Stomach (tissue), 9 donors: ENCODE results near the gene CDK15. TPM values are rescaled to one million over a fixed set of nuclear protein-coding genes. Genes with fewer than 3 reads are reported as not detected.

ENCODE experiments used
- DNase-seq, 2 donors: peaks; one replicate each; pipeline versions ENCODE4 v3.0.0 to v3.0.0-alpha.2; 2013 to 2019
- H3K27ac ChIP-seq, 5 donors: fragments of 200-600 bp in 4 of 5; sonication (generic) in 4 of 5; one replicate each; pipeline ENCODE4 v1.5.1; 2013 to 2019; ENCODE audit warnings: mild to moderate bottlenecking in 1 of 5, moderate library complexity in 1 of 5
- H3K27me3 ChIP-seq, 3 donors: fragments of 200-600 bp; sonication (generic); one replicate each; pipeline ENCODE4 v1.5.1; 2017 to 2019; ENCODE audit warnings: mixed run types in 1 of 3
- H3K36me3 ChIP-seq, 4 donors: fragments of 200-600 bp; sonication (generic); 1 replicate in 3 of 4; 2 replicates in 1 of 4; pipeline ENCODE4 v1.5.1; 2016 to 2019
- H3K4me1 ChIP-seq, 4 donors: fragments of 200-600 bp; sonication (generic); one replicate each; pipeline ENCODE4 v1.5.1; 2016 to 2019
- H3K4me3 ChIP-seq, 4 donors: fragments of 200-600 bp; sonication (generic) in 3 of 4; one replicate each; pipeline ENCODE4 v1.5.1; 2016 to 2019; ENCODE audit warnings: mild to moderate bottlenecking in 1 of 4
- H3K9me3 ChIP-seq, 4 donors: fragments of 200-600 bp; sonication (generic); one replicate each; pipeline ENCODE4 v1.5.1; 2016 to 2019
- EP300 ChIP-seq: sonication (generic); formaldehyde crosslinking; IDR thresholded peaks from one replicate; pipeline ENCODE4 v1.6.1; 2017; ENCODE audit warnings: antibody characterized with exemption
- POLR2A ChIP-seq, 4 donors: fragments of 450-650 bp; IDR thresholded peaks; one replicate each; pipeline ENCODE4 v1.6.1; 2016; ENCODE audit warnings: antibody characterized with exemption in 4 of 4, control low read depth in 2 of 4, mild to moderate bottlenecking in 1 of 4, moderate library complexity in 1 of 4
- POLR2AphosphoS5 ChIP-seq, 3 donors: sonication (generic); formaldehyde crosslinking; IDR thresholded peaks; one replicate each; pipeline ENCODE4 v1.6.1; 2016; ENCODE audit warnings: antibody characterized with exemption in 3 of 3
- WGBS, 5 donors: extraction: QIAGEN DNeasy Blood & Tissue Kit in 3 of 5; methylation state at CpG; one replicate each; pipeline versions ENCODE4 v1.1.5 to v1.1.7; 2013 to 2018; 5-methylcytosine and 5-hydroxymethylcytosine counted together
- intact Hi-C: fragments of 100-400 bp; cut with DNase I; formaldehyde crosslinking; loops from one replicate; pipeline ENCODE4 v1.15.1; 2023; ENCODE audit warnings: low total_unique reads
- polyA plus RNA-seq, 3 donors: library from polyadenylated mRNA; stranded (reverse); fragments of 200-250 nt; gene quantifications; one replicate each; pipeline ENCODE4 v1.2.3, GENCODE V29; 2013
- total RNA-seq, 5 donors: library from RNA; depleted of rRNA; stranded (reverse); fragments of >200 nt; gene quantifications; one replicate each; pipeline versions ENCODE4 v1.1.0 to v1.2.3, GENCODE V29; 2014 to 2016
- TF ChIP-seq, protein P1 (sequence below), 7 experiments: fragments of 450-650 bp in 4 of 7; fragments of 200-600 bp in 3 of 7; sonication (generic) in 3 of 7; IDR thresholded peaks; one replicate each; pipeline ENCODE4 v1.5.1; 2016 to 2019; ENCODE audit warnings: antibody characterized with exemption in 7 of 7, control low read depth in 2 of 7, mild to moderate bottlenecking in 1 of 7
- donor health status: healthy with polysubstance abuse.
- donor health status: Bipolar disorder and iron deficiency.
- donor health status: healthy.

CDK15 gene
- total and polyA plus RNA-seq, 8 donors: 0.08 to 24.1 (median 3.2) TPM; not detected in 2

DNA sequence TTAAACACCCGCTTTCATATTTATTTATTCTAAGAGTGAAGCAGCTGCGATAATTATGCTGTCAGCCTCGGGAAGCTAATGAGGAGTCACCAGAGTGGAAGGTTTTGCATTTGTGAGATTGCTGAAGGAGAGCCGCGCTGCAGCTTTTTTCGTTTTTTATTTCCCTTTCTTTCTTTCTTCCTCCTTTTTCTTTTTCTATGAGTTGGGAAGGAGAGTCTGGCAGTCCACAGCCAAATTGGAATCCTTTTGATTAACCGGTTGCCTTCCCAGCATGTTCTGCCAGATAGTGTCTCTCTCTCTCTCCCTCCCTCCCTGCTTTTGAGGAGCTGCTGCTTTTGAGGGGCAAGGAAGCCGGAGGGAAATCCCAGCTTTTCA, 82.1 kb downstream of the CDK15 start:
- peak in 1 of 2 donors; percentile 19 for DNase-seq
- intact Hi-C loops: no loop called here
- H3K4me1 ChIP-seq: peaks cover 4 to 42% (median 16%) of the 10 kb centered on the region in 4 donors
- WGBS, 5 donors: 16 to 33% (median 18%) methylated on average over 8 of the region's 8 CpGs
- H3K36me3 ChIP-seq: no peaks in the 10 kb centered on the region
- H3K9me3 ChIP-seq: no peaks in the 10 kb centered on the region
- no peak for TF ChIP-seq POLR2AphosphoS5 (IDR thresholded peaks at IDR 0.05)
- TF ChIP-seq, protein P1, sequence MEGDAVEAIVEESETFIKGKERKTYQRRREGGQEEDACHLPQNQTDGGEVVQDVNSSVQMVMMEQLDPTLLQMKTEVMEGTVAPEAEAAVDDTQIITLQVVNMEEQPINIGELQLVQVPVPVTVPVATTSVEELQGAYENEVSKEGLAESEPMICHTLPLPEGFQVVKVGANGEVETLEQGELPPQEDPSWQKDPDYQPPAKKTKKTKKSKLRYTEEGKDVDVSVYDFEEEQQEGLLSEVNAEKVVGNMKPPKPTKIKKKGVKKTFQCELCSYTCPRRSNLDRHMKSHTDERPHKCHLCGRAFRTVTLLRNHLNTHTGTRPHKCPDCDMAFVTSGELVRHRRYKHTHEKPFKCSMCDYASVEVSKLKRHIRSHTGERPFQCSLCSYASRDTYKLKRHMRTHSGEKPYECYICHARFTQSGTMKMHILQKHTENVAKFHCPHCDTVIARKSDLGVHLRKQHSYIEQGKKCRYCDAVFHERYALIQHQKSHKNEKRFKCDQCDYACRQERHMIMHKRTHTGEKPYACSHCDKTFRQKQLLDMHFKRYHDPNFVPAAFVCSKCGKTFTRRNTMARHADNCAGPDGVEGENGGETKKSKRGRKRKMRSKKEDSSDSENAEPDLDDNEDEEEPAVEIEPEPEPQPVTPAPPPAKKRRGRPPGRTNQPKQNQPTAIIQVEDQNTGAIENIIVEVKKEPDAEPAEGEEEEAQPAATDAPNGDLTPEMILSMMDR (IDR thresholded peaks at IDR 0.05): no peak
- no peak for TF ChIP-seq EP300
- no peak for TF ChIP-seq POLR2A (IDR thresholded peaks at IDR 0.05)
- no peak overlapping the region for H3K27ac ChIP-seq
- peak overlapping the region; percentile 5 to 25 (median 12) for H3K4me3 ChIP-seq
- H3K27me3 ChIP-seq: peaks cover 0 to 6% (median 0%) of the 10 kb centered on the region in 3 donors

GRCh38 chr2:201890453-201890852, 84.1 kb downstream of the CDK15 start:
- Histone ChIP-seq H3K27me3 (peaks cover 0 to 6% (median 0%) of the 10 kb centered on the region in 3 donors), H3K4me1 (peaks cover 4 to 38% (median 10%) of the 10 kb centered on the region in 4 donors), H3K4me3 (no peak overlapping the region), H3K9me3 (no peaks in the 10 kb centered on the region), H3K27ac (no peak overlapping the region), H3K36me3 (no peaks in the 10 kb centered on the region)
- DNase-seq: no peak
- no peak for TF ChIP-seq EP300
- TF ChIP-seq POLR2AphosphoS5 (IDR thresholded peaks at IDR 0.05): no peak
- TF ChIP-seq, protein P1 (IDR thresholded peaks at IDR 0.05): no peak
- no peak for TF ChIP-seq POLR2A (IDR thresholded peaks at IDR 0.05)
- intact Hi-C loops: no loop called here

DNA sequence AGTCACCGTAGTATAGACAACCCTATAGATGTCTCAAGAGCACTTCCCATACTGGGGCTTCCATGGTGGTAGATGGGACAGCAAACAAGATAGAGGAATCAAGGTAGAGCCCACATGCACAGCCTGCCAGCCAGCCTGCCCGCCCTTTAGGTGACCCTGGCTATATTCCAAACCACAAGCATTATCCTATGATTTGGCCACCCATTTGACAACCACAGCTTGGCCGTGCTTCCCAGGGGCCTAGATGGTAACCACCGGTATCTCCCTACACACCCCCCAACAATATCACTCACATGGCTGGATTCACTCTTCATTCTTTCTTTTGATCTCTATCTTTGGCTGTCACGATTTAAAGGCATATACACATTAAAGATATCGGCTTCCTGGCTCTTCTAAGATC, 85.3 kb downstream of the CDK15 start:
- 62 to 79% (median 68%) methylated on average over 6 of the region's 6 CpGs for WGBS, 5 donors
- Histone ChIP-seq H3K4me1 (peaks cover 4 to 38% (median 10%) of the 10 kb centered on the region in 4 donors), H3K4me3 (no peak overlapping the region), H3K27ac (no peak overlapping the region), H3K36me3 (no peaks in the 10 kb centered on the region), H3K9me3 (no peaks in the 10 kb centered on the region), H3K27me3 (peaks cover 0 to 6% (median 0%) of the 10 kb centered on the region in 3 donors)
- TF ChIP-seq POLR2A (IDR thresholded peaks at IDR 0.05) (no peak), POLR2AphosphoS5 (IDR thresholded peaks at IDR 0.05) (no peak), EP300 (no peak)
- TF ChIP-seq, protein P1 (IDR thresholded peaks at IDR 0.05): no peak
- DNase-seq: no peak
- intact Hi-C loops: no loop called here

GRCh38 chr2:201892516-201892915, 86.2 kb downstream of the CDK15 start:
- intact Hi-C loops: no loop called here
- H3K4me3 ChIP-seq: no peak overlapping the region
- H3K4me1 ChIP-seq: peaks cover 4 to 38% (median 10%) of the 10 kb centered on the region in 4 donors
- H3K27me3 ChIP-seq: peaks cover 0 to 6% (median 0%) of the 10 kb centered on the region in 3 donors
- H3K27ac ChIP-seq: no peak overlapping the region
- WGBS, 5 donors: 91 to 93% (median 92%) methylated on average over 5 of the region's 5 CpGs
- H3K36me3 ChIP-seq: no peaks in the 10 kb centered on the region
- H3K9me3 ChIP-seq: no peaks in the 10 kb centered on the region
- no peak for DNase-seq
- TF ChIP-seq EP300: no peak
- TF ChIP-seq, protein P1 (IDR thresholded peaks at IDR 0.05): no peak
- no peak for TF ChIP-seq POLR2AphosphoS5 (IDR thresholded peaks at IDR 0.05)
- no peak for TF ChIP-seq POLR2A (IDR thresholded peaks at IDR 0.05)
